Measurements from ENCODE around the gene GSS. TPM values are rescaled to one million over a fixed set of nuclear protein-coding genes. Genes with fewer than 3 reads are reported as not detected.

GSS gene
- total and polyA plus RNA-seq, 9 donors: 14.5 to 42.0 (median 22.2) TPM

GRCh38 chr20:34956751-34957472, 1.3 kb upstream of the GSS start:
- Histone ChIP-seq H3K36me3 (no peaks in the 10 kb centered on the region), H3K27ac (peak overlapping the region in 1 of 2 donors; percentile 86), H3K4me1 (ENCODE audit: insufficient read depth) (no peaks in the 10 kb centered on the region), H3K4me3 (no peak overlapping the region), H3K27me3 (no peaks in the 10 kb centered on the region), H3K9me3 (no peaks in the 10 kb centered on the region)
- TF ChIP-seq POLR2A (IDR thresholded peaks at IDR 0.05) (no peak), EP300 (IDR thresholded peaks at IDR 0.05) (no peak)
- TF ChIP-seq, protein P1, sequence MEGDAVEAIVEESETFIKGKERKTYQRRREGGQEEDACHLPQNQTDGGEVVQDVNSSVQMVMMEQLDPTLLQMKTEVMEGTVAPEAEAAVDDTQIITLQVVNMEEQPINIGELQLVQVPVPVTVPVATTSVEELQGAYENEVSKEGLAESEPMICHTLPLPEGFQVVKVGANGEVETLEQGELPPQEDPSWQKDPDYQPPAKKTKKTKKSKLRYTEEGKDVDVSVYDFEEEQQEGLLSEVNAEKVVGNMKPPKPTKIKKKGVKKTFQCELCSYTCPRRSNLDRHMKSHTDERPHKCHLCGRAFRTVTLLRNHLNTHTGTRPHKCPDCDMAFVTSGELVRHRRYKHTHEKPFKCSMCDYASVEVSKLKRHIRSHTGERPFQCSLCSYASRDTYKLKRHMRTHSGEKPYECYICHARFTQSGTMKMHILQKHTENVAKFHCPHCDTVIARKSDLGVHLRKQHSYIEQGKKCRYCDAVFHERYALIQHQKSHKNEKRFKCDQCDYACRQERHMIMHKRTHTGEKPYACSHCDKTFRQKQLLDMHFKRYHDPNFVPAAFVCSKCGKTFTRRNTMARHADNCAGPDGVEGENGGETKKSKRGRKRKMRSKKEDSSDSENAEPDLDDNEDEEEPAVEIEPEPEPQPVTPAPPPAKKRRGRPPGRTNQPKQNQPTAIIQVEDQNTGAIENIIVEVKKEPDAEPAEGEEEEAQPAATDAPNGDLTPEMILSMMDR (IDR thresholded peaks at IDR 0.05): no peak
- DNase-seq: no peak
- intact Hi-C loops (cut with DNase I): loop anchor here in 3 of 4 donors (5.0 kb wide), 1 partner anchor 85 kb away; the partner anchor contains the start of gene GGT7 (in 3 of the 3)
- 83 to 86% (median 84%) methylated on average over 21 of the region's 21 CpGs for WGBS, 3 donors

DNA sequence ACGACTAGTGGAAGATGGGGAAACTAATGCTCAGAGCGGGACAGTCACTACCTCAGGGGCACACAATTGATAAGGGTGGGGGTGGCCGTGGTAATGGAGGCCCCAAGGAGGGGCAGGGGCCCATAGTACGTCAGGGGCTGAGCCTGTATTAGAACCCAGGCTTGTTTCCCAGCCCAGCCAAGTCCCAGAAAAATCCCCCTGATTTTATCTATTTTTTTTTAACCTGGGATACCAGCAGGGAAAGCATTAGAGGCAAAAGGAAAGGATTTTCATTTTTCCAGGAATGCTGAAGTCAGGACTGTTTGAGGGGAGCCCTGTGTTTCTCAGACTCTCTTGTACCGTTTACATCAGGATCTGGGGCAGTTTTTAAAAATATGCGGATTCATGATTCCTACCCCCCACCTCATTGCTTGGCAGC, 444 bp upstream of the GSS start:
- Histone ChIP-seq H3K4me1 (ENCODE audit: insufficient read depth) (no peaks in the 10 kb centered on the region), H3K27me3 (no peaks in the 10 kb centered on the region), H3K4me3 (peak overlapping the region; percentile 79), H3K36me3 (no peaks in the 10 kb centered on the region), H3K27ac (peak overlapping the region; percentile 59 to 86), H3K9me3 (no peaks in the 10 kb centered on the region)
- DNase-seq: no peak
- WGBS, 3 donors: 4 to 7% (median 5%) methylated on average over 6 of the region's 6 CpGs
- TF ChIP-seq POLR2A (IDR thresholded peaks at IDR 0.05): no peak
- no peak for TF ChIP-seq EP300 (IDR thresholded peaks at IDR 0.05)
- TF ChIP-seq, protein P1 (IDR thresholded peaks at IDR 0.05): no peak
- intact Hi-C loops (cut with DNase I): loop anchor here in 3 of 4 donors (5.0 kb wide), 1 partner anchor 84 kb away; the partner anchor contains the start of gene GGT7 (in 3 of the 3)

DNA sequence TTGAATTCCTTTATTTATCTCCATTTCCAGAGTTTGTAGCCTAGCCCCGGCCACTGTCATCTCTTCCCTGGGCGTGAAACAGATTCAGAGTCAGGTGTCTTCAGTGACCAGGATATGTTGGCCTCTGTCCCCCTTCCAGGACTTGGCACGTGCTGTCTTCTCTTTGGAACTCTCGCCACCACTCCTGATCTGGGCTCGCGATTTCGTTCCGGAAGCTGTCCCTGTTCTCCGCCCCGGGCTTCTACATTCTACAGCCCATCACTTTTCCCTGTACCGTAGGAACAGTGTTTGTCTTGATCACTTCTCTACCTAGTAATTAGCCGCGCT, 739 bp downstream of the GSS start:
- Histone ChIP-seq H3K27ac (peak overlapping the region in 1 of 2 donors; percentile 86), H3K9me3 (no peaks in the 10 kb centered on the region), H3K36me3 (no peaks in the 10 kb centered on the region), H3K4me3 (peak overlapping the region; percentile 79), H3K27me3 (no peaks in the 10 kb centered on the region), H3K4me1 (ENCODE audit: insufficient read depth) (no peaks in the 10 kb centered on the region)
- no peak for DNase-seq
- intact Hi-C loops (cut with DNase I): loop anchor here (2.0 to 5.0 kb wide), 2 partner anchors 80 to 83 kb away; partner anchors contain the start of gene GGT7 (in 3 of the 4)
- TF ChIP-seq, protein P1 (IDR thresholded peaks at IDR 0.05): no peak
- TF ChIP-seq EP300 (IDR thresholded peaks at IDR 0.05) (no peak), POLR2A (IDR thresholded peaks at IDR 0.05) (no peak)
- WGBS, 3 donors: 10 to 15% (median 12%) methylated on average over 13 of the region's 13 CpGs

- no peaks in the 10 kb centered on the region for H3K9me3 ChIP-seq
- 87 to 93% (median 89%) methylated on average over 7 of the region's 7 CpGs for WGBS, 3 donors
- intact Hi-C loops (cut with DNase I): loop anchor here in 1 of 4 donors (2.0 kb wide), 1 partner anchor 79 kb away; no protein-coding TSS in a partner anchor
- H3K4me3 ChIP-seq: no peak overlapping the region
- no peak for DNase-seq
- H3K36me3 ChIP-seq: no peaks in the 10 kb centered on the region
- H3K4me1 ChIP-seq (ENCODE audit: insufficient read depth): no peaks in the 10 kb centered on the region
- no peaks in the 10 kb centered on the region for H3K27me3 ChIP-seq
- TF ChIP-seq, protein P1 (IDR thresholded peaks at IDR 0.05): no peak
- no peak overlapping the region for H3K27ac ChIP-seq
Measured at GRCh38 chr20:34953960-34954359, 1.6 kb downstream of the GSS start.
